Sigmoid colon (tissue), 3 donors: ENCODE measurements around the gene PHGDH.

Source experiments
- CTCF ChIP-seq, 4 experiments: fragments of 450-650 bp in 3 of 4; fragments of 200-600 bp in 1 of 4; IDR thresholded peaks; one replicate each; pipeline ENCODE4 v1.5.1; 2016 to 2019; ENCODE audit warnings: antibody characterized with exemption in 4 of 4, mild to moderate bottlenecking in 3 of 4, moderate library complexity in 2 of 4
- POLR2A ChIP-seq, 2 donors: fragments of 450-650 bp; IDR thresholded peaks; one replicate each; pipeline ENCODE4 v1.6.1; 2016; ENCODE audit warnings: antibody characterized with exemption in 2 of 2, mild to moderate bottlenecking in 2 of 2, moderate library complexity in 2 of 2

DNA sequence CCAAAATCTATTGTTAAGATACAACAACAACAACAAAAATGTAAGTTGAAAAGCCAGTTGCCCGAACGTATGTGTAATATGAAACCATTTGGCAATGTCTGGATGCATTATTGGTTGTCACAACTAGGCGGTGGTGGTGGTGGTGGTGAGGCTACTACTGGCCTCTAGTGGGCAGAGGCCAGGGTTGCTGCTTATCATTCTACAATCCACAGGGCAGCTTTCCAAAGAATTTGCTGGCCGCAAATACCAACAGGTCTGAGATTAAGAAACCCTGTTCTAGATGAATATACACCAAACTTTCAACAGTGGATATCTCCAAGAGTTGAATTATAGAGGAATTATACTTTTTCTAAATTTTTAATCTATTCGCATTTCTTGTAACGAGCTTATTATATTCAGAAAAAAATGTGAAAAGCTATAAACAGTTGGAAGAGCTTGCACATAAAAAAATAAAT, 36.9 kb upstream of the PHGDH start:
- TF ChIP-seq CTCF (IDR thresholded peaks at IDR 0.05) (peak in 1 of 4 experiments; percentile 17), POLR2A (IDR thresholded peaks at IDR 0.05) (no peak)
